Activated CD4-positive, alpha-beta T cell treated with anti-CD3 and anti-CD28 coated beads, Interleukin-10, Interleukin-2, amounts not matched to agents 100 ng/mL and 50 ng/mL, durations not matched to agents 16 hours and 8 hours (primary cell): ENCODE data around the gene TRIM72.
"Not testable (repeated sequence)": the region's sequence is repeated elsewhere in the genome, so short reads cannot be mapped to it uniquely, and the experiment has no call there.

Experiments
- DNase-seq: peaks from one replicate; pipeline ENCODE4 v3.0.0-alpha.2; 2020

Gene TRIM72, protein sequence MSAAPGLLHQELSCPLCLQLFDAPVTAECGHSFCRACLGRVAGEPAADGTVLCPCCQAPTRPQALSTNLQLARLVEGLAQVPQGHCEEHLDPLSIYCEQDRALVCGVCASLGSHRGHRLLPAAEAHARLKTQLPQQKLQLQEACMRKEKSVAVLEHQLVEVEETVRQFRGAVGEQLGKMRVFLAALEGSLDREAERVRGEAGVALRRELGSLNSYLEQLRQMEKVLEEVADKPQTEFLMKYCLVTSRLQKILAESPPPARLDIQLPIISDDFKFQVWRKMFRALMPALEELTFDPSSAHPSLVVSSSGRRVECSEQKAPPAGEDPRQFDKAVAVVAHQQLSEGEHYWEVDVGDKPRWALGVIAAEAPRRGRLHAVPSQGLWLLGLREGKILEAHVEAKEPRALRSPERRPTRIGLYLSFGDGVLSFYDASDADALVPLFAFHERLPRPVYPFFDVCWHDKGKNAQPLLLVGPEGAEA

DNA sequence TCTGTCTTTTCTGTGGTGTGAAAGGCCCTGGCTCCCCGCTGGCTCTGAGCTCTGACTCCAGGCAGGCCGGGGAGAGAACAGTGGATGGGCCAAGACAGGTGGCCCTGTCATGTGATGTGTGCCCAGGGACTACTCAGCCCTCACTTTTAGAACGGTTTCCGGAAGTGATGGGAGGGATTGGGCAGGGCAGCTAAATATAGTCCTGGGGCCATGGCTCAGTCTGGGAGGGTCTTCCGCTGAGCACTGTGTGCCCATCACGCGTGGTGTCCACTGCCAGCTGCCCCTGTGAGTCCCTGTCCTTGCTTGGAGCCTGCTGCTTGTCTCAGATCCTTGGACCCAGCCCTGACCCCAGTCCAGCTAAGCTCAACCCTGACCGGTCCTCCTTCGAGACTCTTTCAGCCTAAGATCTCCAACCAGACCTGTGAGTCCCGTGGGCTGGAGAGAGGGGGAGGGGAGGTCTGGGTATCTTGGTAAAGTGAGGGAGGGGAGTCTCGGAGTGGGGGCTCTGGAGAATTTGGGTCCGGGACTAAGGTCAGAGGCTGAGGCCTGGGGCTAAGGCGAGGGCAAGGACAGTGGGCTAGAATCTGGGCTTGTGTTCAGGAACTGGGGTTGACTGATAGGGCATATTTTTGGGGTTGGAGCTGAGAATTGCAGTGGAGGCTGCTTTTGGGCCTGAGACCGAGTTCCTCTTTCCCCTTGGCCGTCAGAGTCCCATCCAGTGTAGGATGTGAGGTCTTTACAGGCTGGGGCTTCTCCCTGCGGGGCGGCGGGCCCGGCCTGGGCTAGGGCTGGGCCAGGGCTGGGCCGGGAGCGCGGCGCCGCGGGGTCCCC, at the start of gene TRIM72:
TRIM72 (plus strand) TSS at position 243 of the 831 bp plus-strand sequence. CDS start 620 bp downstream, outside the sequence.
- no peak for DNase-seq

DNA sequence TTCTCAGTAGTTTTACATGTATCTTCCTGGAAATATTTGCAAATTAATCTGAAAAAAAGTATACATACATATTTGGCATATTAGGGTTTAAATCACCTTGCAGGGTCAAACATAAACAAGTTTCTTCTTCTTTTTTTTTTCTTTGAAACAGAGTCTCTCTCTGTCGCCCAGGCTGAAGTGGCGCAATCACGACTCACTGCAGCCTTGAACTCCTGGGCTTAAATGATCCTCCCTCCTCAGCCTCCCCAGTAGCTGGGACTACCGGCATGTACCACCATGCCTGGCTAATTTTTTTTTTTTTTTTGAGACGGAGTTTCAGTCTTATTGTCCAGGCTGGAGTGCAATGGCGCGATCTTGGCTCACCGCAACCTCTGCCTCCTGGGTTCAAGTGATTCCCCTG, 46.6 kb upstream of the TRIM72 start:
- no peak for DNase-seq

DNA sequence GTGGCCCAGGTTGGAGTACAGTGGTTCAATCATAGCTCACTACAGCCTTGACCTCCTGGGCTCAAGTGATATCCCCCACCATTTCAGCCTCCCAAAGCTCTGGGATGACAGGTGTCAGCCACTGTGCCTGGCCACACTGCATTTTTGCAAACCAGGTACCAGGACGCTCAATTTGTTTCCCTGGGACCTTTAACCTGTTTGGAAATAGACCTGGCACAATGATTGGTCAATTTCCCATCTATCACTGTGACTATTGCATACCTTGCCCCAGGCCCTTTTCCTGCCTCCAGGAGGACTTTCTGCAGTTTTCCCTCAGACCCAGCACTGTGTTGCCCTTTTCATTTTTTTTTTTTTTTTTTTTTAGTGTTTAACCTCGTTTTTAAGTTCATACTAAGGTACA, 45.1 kb upstream of the TRIM72 start:
- no peak for DNase-seq

DNA sequence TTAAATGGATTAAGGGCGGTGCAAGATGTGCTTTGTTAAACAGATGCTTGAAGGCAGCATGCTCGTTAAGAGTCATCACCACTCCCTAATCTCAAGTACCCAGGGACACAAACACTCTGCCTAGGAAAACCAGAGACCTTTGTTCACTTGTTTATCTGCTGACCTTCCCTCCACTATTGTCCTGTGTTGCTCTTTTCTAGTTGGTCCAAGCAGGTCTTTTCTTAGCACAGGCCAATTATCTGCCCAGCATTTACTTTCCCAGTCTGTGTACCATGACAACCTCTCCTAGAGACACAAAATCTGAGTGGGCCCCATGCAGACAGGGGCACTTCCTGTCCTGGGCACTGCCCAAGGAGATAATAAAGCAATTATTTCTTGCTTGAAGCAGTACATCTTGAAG, 43.9 kb upstream of the TRIM72 start:
- not testable (repeated sequence) for DNase-seq

DNA sequence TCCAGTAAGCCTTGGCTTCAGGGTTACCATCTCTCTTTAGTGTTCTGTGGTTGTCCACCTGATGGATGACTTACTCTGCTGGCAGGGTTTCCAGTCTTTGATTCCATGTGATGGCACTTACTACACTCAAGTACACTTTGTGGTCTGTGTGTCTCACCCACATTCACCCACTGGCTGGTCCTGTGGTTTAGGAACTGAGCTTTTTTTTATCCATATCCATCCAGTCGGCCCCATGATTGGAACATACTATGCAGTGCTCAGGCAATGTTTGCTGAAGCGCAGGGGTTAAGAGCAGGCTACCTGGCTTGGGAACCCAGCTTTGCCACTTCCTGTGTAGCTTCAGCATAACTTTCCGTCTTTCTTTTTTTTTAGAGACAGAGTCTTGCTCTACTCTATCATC, 36.8 kb upstream of the TRIM72 start:
- DNase-seq, result peak; percentile 68

DNA sequence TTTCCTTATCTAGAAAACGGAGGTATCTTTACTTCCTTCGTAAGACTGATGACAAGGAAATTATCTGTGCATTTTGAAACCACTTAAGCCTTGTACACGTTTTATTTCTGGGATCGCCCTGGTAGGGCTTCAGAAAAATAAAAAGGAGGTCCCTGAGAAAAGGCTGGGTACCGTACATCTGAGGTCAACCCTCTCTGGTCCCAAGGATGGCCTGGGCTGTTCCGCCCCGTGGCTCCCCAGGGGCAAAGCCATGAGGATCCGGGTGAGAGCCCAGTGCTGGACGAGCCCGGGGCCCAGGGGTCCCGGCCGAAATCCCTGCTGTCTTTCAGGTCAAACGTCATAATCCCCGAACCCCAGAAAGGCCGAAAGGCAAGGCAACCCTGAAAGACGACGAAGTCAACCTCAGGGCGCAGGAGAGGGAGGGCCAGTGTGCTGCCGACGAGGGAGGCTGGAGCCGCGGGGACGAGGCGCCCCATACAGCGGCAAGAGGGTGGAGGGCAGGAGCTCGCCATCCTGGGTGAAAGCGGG, 34.6 kb upstream of the TRIM72 start:
- no peak for DNase-seq

DNA sequence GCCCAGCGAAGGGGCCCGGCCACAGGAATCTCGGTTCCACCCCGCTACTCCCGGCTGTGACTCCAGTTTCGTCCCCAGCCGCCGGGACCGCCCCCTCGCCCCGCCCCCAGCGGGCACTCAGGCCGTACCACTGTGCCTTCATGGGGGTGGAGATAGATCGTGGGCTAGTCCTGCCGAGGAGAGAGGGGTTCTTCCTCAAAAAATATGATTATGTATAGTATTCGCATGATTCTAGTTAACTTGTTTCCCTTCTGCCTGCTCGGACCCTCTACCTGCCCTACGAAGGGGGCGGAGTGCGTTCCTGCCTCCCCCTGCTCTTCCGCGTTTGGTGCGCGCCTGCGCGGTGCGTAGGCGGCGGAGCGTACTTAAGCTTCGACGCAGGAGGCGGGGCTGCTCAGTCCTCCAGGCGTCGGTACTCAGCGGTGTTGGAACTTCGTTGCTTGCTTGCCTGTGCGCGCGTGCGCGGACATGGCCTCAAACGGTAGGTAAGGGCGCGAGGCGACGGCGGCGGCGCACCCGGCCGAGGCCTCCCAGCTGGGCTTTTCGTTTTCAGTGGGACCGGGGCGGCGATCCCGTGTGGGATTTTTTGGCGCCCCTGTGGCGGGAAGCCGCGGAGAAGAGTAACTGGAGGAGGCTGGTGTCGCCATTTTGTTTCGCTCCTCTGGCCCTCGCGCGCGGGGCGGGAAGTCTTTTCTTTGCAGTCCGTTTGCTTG, 34.0 kb upstream of the TRIM72 start, which contains the start of gene FUS:
FUS (plus strand) TSS at position 393 of the 713 bp plus-strand sequence; CDS start at position 469, 76 bp downstream.
- peak; percentile 92 for DNase-seq

DNA sequence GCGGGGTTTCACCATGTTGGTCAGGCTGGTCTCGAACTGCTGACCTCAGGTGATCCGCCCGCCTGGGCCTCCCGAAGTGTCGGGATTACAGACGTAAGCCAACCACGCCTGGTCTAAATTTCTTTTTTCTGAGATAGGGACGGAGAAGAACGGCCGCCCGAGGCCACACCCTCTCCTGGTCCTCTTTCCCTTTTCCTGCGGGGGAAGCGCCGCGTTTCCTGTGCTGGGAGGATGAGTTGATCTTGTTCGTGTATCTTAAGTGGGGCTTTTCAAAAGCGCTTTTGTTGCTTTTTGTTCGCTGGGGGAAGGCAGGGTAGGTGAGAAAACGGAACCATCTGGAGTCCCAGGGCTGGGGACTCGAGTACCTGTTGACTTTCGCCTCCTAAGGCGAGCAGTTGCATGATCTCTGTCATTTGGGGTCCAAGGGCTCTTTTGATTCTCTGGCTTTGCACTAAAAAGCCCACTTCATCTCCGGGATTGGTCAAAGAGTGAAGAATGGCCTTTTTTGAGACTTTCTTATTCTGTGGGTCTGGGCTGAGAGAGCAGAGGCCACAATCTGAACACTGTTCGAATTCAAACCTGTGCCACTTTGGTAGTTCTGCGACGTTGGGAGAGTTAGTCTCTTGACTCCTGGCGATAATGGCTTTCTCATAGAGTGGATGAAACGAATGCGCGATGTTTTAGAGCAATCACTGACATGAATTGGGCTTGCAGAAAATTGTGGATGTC, 32.7 kb upstream of the TRIM72 start:
- DNase-seq, result peak; percentile 54

DNA sequence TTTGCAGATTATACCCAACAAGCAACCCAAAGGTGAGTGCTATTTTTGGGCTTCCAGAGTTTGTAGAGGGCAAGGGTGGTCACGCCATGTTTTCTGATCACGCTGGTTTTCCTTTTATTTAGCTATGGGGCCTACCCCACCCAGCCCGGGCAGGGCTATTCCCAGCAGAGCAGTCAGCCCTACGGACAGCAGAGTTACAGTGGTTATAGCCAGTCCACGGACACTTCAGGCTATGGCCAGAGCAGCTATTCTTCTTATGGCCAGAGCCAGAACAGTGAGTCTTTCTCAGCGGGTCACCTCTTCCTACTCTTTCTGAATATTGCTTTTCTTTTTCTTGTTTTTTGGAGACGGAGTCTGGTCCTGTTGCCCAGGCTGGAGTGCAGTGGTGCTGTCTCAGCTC, 31.5 kb upstream of the TRIM72 start:
- no peak for DNase-seq

DNA sequence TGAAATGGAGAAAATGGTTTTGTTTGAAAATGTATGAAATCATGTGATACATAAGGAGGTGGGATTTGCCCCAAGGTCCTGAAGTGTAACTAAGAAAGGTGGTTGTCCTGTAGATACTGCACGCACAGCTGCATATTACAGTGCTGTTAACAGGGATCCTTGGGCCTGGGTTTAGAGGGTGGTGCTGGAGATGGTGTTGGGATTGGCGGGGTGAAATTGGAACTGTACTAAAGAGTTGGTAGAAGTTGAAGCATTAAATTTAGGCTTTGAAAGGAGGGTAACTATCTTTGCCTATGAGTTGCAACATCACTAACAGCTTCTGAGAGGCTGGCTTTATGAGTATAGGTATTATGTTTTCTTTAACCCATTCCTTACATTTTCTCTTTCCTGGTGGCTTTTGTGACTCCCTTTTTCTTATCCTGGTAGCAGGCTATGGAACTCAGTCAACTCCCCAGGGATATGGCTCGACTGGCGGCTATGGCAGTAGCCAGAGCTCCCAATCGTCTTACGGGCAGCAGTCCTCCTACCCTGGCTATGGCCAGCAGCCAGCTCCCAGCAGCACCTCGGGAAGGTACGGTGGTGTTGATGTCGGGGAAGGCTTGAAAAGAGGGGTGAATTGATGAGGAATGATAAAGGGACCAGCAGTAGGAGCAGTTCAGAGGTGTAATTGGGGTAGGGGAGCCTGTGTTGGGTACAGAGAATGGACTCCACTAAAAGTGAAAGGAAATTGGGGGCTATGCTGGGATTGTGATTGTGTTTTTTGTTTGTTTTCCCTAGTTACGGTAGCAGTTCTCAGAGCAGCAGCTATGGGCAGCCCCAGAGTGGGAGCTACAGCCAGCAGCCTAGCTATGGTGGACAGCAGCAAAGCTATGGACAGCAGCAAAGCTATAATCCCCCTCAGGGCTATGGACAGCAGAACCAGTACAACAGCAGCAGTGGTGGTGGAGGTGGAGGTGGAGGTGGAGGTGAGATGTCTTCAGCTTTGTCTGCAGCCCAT, 30.2 kb upstream of the TRIM72 start:
- no peak for DNase-seq

DNA sequence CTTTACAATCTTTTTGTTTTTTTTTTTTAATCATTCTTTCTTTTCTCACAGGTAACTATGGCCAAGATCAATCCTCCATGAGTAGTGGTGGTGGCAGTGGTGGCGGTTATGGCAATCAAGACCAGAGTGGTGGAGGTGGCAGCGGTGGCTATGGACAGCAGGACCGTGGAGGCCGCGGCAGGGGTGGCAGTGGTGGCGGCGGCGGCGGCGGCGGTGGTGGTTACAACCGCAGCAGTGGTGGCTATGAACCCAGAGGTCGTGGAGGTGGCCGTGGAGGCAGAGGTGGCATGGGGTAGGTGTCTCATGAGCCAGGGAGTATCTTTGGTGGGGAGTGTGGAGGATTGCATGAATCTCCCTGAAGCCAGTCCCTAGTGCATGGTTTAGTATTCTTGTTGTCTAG, 29.0 kb upstream of the TRIM72 start:
- DNase-seq, result no peak

DNA sequence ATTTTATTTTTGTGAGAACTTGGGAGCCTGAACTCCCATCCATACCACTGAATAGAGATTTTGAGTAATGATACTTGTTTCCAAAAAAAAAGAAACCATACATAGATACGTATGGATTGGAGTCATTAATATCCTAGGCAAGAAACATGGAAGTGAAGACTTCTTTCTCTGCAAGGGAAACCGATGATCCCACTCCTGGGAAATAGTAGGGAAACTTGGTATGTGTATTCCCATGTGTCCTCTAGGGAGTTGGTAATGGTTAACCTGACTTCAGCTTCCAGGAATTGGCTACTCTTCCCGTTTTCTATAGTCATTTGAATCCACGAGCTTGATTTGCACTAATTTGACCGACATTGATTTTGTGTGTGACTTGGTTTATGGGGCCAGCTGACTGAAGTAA, 28.6 kb upstream of the TRIM72 start:
- DNase-seq, result no peak

DNA sequence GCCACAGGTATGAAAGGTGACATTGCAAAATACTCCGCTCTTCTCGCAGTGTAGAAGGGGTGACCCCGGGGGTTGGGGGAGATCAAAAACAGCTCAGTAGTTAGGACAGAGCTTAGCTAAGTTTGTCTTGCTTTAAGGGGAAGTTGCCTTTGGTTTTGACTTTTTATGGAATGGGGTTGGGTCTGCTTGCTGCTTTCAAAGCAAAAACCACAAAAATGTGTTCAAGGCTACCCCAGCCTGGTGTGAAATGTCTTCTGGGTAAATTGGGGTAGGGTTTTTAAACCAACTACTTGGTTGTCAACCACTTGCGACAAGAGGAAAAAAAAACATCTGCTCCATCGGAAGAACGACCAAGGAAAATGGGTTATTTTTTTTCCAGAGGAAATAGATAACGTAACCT, 27.7 kb upstream of the TRIM72 start:
- no peak for DNase-seq

DNA sequence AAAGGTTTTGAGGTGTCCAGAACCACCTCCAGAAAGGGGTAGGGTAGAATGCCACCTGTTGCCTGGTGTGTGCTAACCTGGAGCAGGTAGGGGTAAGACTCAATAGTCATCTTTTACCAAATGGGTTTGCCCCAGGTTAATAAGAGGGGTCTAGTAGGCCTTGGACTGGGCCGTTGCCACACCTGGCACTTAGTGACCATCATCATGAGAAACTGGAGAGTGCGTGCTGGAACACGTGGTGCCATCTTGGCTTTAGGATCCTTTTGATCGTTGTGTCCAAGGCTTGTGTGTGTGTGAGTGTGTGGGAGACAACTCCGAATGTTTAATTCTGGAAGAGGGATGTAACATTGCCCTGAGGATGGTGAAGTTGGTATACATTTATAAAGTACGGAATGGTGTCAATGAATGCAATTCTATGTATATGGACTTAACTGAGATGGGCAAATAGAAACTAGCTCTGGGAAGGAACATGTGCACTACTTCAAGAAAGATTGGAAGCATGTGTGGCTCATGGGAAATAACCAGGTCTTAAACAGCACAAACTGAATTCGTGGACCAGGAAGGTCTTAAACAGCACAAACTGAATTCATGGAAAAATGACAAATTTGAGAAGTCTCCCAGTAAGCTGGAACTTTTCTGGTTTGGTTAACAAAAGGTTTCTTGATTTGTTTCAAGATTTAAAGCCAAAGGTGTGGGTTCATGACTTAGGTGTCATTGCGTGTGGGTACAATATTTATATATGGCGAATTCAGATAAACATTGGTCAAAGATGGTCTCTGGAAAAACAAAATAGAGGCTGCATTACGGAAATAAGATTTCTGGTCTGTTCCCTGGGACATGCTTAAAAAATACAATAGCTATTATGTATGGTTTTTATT, 26.8 kb upstream of the TRIM72 start:
- no peak for DNase-seq

DNA sequence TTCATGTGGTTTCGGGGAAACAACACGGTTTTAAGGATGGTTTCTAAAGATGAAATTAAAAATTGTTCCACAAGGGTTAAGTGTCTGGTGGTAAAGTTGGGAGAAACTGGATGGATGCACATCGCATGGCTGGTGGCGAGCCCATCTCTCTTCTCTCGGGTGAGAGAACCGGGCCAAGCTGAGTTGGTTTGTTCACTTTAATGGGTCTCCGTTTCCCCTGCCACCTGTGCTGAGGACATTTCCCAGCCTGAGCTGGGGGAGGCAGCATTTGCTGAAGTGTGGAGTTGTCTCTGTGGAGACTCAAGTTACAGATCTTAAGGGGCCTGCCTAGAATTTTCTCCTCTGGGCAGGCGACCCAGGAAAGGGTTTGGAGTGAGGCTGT, 26.1 kb upstream of the TRIM72 start:
- no peak for DNase-seq

DNA sequence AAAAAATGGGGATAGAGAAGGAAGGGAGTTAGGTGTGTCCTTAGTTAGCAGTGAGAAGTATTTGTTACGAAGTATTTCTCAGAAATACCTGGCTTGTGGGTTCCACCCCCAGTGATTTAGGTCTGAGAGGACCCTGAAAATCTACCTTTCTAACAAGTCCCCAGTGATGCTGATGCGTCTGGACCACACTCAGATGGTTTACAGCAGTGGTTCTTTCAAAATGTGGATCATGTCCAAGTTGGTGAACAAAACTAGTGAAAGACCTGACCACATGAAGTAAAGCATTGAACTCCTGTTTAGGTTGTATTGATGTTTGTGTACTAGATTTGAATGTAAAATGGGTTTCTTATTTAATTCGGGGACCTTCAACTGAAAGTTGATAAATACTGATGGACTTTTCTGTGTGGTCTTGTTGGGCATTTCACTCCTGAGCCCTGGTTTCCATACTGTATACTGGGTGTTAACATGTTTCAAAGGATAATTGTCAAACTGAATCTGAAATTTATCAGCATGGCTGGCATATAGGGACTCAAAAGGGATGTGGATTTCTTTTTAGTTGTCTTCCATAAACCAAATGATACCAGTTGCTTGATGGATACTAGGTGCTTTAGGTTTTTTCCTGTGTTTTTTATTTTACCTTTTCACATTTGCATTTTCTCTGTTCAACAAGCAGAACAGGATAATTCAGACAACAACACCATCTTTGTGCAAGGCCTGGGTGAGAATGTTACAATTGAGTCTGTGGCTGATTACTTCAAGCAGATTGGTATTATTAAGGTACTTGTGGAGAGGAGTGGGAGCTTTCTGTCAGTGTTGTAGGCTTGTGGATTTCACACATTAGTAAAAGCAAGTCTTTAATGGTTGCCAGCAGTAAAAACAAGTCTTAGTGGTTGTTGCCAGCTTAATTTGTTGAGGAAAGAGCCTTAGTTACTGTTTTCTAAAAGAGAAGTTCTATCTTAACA, 25.2 kb upstream of the TRIM72 start:
- DNase-seq, result no peak

DNA sequence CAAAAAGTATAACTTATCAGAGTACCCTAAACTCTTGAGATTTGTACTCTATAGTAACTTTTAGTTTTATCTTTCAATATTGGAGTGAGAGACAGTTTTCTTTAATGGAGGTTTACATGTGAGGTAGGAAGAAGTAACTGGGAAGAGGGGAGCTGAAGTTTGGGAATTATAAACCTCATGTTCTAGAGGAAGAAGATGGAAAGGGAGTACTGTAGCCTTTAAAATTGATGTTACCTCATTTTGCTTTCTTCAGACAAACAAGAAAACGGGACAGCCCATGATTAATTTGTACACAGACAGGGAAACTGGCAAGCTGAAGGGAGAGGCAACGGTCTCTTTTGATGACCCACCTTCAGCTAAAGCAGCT, 24.5 kb upstream of the TRIM72 start:
- no peak for DNase-seq

DNA sequence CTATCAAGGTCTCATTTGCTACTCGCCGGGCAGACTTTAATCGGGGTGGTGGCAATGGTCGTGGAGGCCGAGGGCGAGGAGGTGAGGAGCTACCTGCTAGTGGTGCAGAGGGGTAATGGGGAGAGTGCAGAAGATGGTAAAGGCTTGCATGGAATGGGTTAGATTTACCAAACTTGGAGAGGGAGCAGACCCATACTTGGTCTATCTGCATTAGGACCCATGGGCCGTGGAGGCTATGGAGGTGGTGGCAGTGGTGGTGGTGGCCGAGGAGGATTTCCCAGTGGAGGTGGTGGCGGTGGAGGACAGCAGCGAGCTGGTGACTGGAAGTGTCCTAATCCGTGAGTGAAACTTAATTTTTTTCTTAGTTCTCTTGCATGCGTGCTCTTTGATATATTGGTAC, 23.9 kb upstream of the TRIM72 start:
- DNase-seq, result no peak
